Measurements from ENCODE around the gene C1QTNF5. TPM values are rescaled to one million over a fixed set of nuclear protein-coding genes. Genes with fewer than 3 reads are reported as not detected.

C1QTNF5 gene
- total RNA-seq, 6 experiments from 2014 or later: 2.8 to 6.3 (median 4.8) TPM

- ATAC-seq (no peak), DNase-seq (no peak)
- TF ChIP-seq CTCF (IDR thresholded peaks at IDR 0.05) (no peak), POLR2A (IDR thresholded peaks at IDR 0.05) (no peak)
- WGBS (ENCODE audit: insufficient coverage, low coverage, low lambda C conversion rate, missing lambda C conversion rate): 86% methylated on average over 5 of the region's 5 CpGs
- Histone ChIP-seq H3K4me1 (no peaks in the 10 kb centered on the region), H3K4me3 (no peak overlapping the region), H3K36me3 (no peaks in the 10 kb centered on the region), H3K27ac (no peak overlapping the region), H3K9me3 (no peaks in the 10 kb centered on the region), H3K27me3 (no peaks in the 10 kb centered on the region)
- intact Hi-C loops (cut with DNase I): no loop called here
Observed at GRCh38 chr11:119307974-119308373, 32.7 kb downstream of the C1QTNF5 start.

GRCh38 chr11:119307219-119307618 is 33.5 kb downstream of the C1QTNF5 start:
- peak in 2 of 4 donors; percentile 13 to 20 for ATAC-seq
- TF ChIP-seq CTCF (IDR thresholded peaks at IDR 0.05) (peak in 1 of 4 donors; percentile 4), POLR2A (IDR thresholded peaks at IDR 0.05) (no peak)
- 38% methylated on average over 1 of the region's 1 CpG for WGBS (ENCODE audit: insufficient coverage, low coverage, low lambda C conversion rate, missing lambda C conversion rate)
- Histone ChIP-seq H3K27me3 (no peaks in the 10 kb centered on the region), H3K9me3 (no peaks in the 10 kb centered on the region), H3K27ac (no peak overlapping the region), H3K4me3 (no peak overlapping the region), H3K36me3 (peaks cover 0 to under 1% (median 0%) of the 10 kb centered on the region in 4 donors), H3K4me1 (no peaks in the 10 kb centered on the region)
- no peak for DNase-seq
- intact Hi-C loops (cut with DNase I): no loop called here

- H3K4me1 ChIP-seq: no peaks in the 10 kb centered on the region
- no peak overlapping the region for H3K4me3 ChIP-seq
- no peaks in the 10 kb centered on the region for H3K27me3 ChIP-seq
- H3K9me3 ChIP-seq: no peaks in the 10 kb centered on the region
- no peak for TF ChIP-seq POLR2A (IDR thresholded peaks at IDR 0.05)
- TF ChIP-seq CTCF (IDR thresholded peaks at IDR 0.05): no peak
- intact Hi-C loops (cut with DNase I): no loop called here
- DNase-seq: no peak
- H3K36me3 ChIP-seq: peaks cover 0 to 6% (median 0%) of the 10 kb centered on the region in 4 donors
- H3K27ac ChIP-seq: no peak overlapping the region
- WGBS (ENCODE audit: insufficient coverage, low coverage, low lambda C conversion rate, missing lambda C conversion rate): 53% methylated on average over 2 of the region's 5 CpGs
- peak; percentile 33 to 60 (median 42) for ATAC-seq
Observed at GRCh38 chr11:119306373-119306890, 34.3 kb downstream of the C1QTNF5 start.

GRCh38 chr11:119305556-119306372 is 34.9 kb downstream of the C1QTNF5 start:
- DNase-seq (no peak), ATAC-seq (no peak)
- Histone ChIP-seq H3K27me3 (no peaks in the 10 kb centered on the region), H3K27ac (no peak overlapping the region), H3K4me3 (no peak overlapping the region), H3K36me3 (peaks cover 0 to 7% (median 0%) of the 10 kb centered on the region in 4 donors), H3K4me1 (no peaks in the 10 kb centered on the region), H3K9me3 (no peaks in the 10 kb centered on the region)
- WGBS (ENCODE audit: insufficient coverage, low coverage, low lambda C conversion rate, missing lambda C conversion rate): 93% methylated on average over 3 of the region's 7 CpGs
- no peak for TF ChIP-seq CTCF (IDR thresholded peaks at IDR 0.05)
- TF ChIP-seq POLR2A (IDR thresholded peaks at IDR 0.05): no peak
- intact Hi-C loops (cut with DNase I): no loop called here
